SU-DHL-6 (cell line): ENCODE measurements around the gene PPP1R12C.
"Not testable (repeated sequence)": the region's sequence is repeated elsewhere in the genome, so short reads cannot be mapped to it uniquely, and the experiment has no call there.

Experiments used
- H2AFZ ChIP-seq: fragments of 200-600 bp; sonication (generic); 2 replicates; pipeline ENCODE4 v1.6.1; 2014; ENCODE audit warnings: low read depth, mild to moderate bottlenecking, moderate library complexity, mixed read lengths, antibody characterized with exemption, low read length; ENCODE audit not compliant: severe bottlenecking
- H3F3A ChIP-seq: fragments of 200-600 bp; shearing (Covaris generic); 2 replicates; pipeline ENCODE4 v1.6.0; 2016; ENCODE audit warnings: antibody characterized with exemption, mild to moderate bottlenecking; ENCODE audit not compliant: insufficient read depth
- H3K27ac ChIP-seq: fragments of 200-600 bp; sonication (generic); 2 replicates; pipeline ENCODE4 v1.5.1; 2016; ENCODE audit warnings: low read depth, mild to moderate bottlenecking, low read length, moderate library complexity, mixed read lengths
- H3K27me3 ChIP-seq: fragments of 200-600 bp; sonication (generic), shearing (Covaris generic); 2 replicates; pipeline ENCODE4 v1.6.0; 2014; ENCODE audit warnings: mild to moderate bottlenecking, low read length
- H3K36me3 ChIP-seq: fragments of 200-600 bp; sonication (generic); 2 replicates; pipeline ENCODE4 v1.6.1; 2014; ENCODE audit warnings: mild to moderate bottlenecking, low read length, mixed read lengths
- H3K4me2 ChIP-seq: fragments of 300-600, 200-600 bp; shearing (Covaris generic), sonication (generic); 2 replicates; pipeline ENCODE4 v1.6.0; 2014; ENCODE audit warnings: low read length, low read depth, mild to moderate bottlenecking; ENCODE audit not compliant: poor library complexity, severe bottlenecking
- H3K4me3 ChIP-seq: fragments of 200-600 bp; sonication (generic); 2 replicates; pipeline ENCODE4 v1.5.1; 2014; ENCODE audit warnings: antibody characterized with exemption, low read length, mild to moderate bottlenecking, mixed read lengths; ENCODE audit not compliant: insufficient read depth, poor library complexity, severe bottlenecking
- H3K79me2 ChIP-seq: fragments of 200-600 bp; sonication (generic); 2 replicates; pipeline ENCODE4 v1.6.1; 2014; ENCODE audit warnings: mild to moderate bottlenecking, low read length, moderate library complexity; ENCODE audit not compliant: insufficient read depth
- H3K9ac ChIP-seq: fragments of 200-600 bp; sonication (generic); 2 replicates; pipeline ENCODE4 v1.7.0; 2014; ENCODE audit warnings: mild to moderate bottlenecking, low read length
- H3K9me2 ChIP-seq: fragments of 200-600 bp; sonication (generic); replicated peaks from 2 replicates; pipeline ENCODE4 v1.6.1; 2014; ENCODE audit warnings: low read length; ENCODE audit not compliant: insufficient read depth
- H3K9me3 ChIP-seq: fragments of 200-600 bp; sonication (generic); 2 replicates; pipeline ENCODE4 v1.6.1; 2014; ENCODE audit warnings: low read length, mixed read lengths; ENCODE audit not compliant: insufficient read depth
- H4K20me1 ChIP-seq: fragments of 200-600 bp; sonication (generic); 2 replicates; pipeline ENCODE4 v1.6.1; 2014; ENCODE audit warnings: low read depth, mild to moderate bottlenecking, antibody characterized with exemption, low read length, moderate library complexity, mixed read lengths
- CTCF ChIP-seq: fragments of 200-600 bp; sonication (generic); IDR thresholded peaks from one replicate; pipeline ENCODE4 v1.5.1; 2017; ENCODE audit warnings: antibody characterized with exemption, mild to moderate bottlenecking, low read length, moderate library complexity; ENCODE audit not compliant: insufficient read depth, poor library complexity, severe bottlenecking
- EZH2phosphoT487 ChIP-seq: fragments of 200-600 bp; sonication (generic), shearing (Covaris generic); conservative IDR thresholded peaks from 2 replicates; pipeline ENCODE4 v1.6.1; 2018; ENCODE audit warnings: mild to moderate bottlenecking, antibody characterized with exemption, low read length, moderate library complexity, mixed read lengths

Gene PPP1R12C

DNA sequence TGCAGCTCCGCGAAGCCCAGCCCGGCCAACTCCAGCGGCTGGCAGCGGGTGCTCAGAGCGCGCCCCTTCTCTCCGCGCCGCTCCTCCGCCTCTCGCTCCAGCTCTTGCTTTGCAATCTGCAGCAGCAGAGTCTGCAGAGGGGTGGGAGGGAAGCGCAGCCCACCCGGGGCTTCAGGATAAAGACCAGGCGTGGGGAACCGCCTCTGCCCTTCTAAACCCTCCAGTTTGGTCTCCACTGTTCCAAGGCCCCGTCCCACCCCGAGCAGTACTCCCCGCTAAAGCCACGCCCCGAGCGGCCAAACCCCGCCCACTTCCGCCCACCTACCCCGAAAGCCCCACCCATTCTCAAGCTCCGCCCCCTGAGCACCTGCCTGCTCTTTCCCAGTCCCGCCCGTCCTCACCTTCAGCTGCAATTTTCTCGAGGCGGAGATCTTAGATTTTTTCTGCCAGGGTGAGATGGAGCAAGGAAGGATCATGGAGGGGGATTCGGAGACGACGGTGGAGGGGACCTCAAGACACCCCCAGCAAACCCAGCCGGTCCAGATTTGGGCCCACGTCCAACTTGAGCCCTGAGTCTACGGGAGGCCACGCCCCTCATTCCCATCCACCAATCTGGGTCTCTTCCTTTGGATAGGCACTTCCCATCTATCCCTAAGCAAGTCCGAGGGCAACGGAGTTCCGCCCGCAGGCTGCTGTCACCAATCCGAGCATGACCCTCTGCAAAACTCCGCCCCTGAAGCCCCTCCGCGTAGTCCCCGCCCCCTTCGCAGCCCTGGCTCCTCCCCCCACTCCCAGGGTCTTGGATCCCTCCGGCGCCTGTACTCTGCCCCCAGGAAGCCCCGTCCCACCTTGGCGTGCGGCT is 39.0 kb upstream of the PPP1R12C start:
- Histone ChIP-seq H3K27me3 (no peaks in the 10 kb centered on the region), H3K4me3 (no peak overlapping the region), H3K4me2 (no peak overlapping the region), H3K9me3 (no peaks in the 10 kb centered on the region), H3K27ac (no peak overlapping the region), H4K20me1 (no peaks in the 10 kb centered on the region), H2AFZ (no peak overlapping the region), H3K9me2 (no peaks in the 10 kb centered on the region), H3K9ac (no peak overlapping the region), H3K79me2 (no peaks in the 10 kb centered on the region), H3K36me3 (no peaks in the 10 kb centered on the region), H3F3A (peaks cover 4% of the 10 kb centered on the region; the same call in 1 of the 2 replicates)
- no peak for TF ChIP-seq EZH2phosphoT487

- not testable (repeated sequence) for H2AFZ ChIP-seq, H3K27me3 ChIP-seq, H3K4me3 ChIP-seq, H3K9ac ChIP-seq, H3K27ac ChIP-seq, H3F3A ChIP-seq, H3K79me2 ChIP-seq, H4K20me1 ChIP-seq, H3K36me3 ChIP-seq, H3K9me3 ChIP-seq, H3K4me2 ChIP-seq, H3K9me2 ChIP-seq
Observed at GRCh38 chr19:55155784-55156183, 38.3 kb upstream of the PPP1R12C start.

DNA sequence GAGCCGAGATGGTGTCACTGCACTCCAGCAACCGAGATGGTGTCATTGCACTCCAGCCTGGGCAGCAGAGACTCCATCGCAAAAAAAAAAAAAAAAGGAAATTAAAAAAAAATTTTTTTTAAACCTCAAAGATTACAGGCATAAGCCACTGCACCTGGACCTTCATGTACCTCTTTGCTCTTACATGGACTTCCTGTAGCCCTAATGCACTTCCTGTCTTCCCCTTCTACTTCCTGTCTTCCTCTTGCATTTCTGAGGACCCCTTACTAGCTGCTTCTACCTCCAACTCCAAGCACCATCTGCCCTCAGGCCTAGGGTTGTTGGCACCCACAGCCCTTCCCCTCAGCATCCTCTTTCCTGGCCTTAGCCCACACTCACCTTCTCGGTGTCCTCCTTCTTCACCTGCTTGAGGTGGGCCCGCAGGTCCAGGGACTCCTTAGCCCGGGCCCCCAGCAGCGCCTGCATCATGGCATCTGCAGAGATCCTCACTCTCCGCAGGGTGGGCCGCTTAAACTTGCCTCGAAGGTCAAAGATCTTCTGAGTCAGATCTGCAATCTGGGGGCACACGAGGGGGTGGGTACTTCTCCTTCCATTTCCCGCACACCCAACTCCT is 36.3 kb upstream of the PPP1R12C start:
- Histone ChIP-seq H3K9me2 (no peaks in the 10 kb centered on the region), H3K4me3 (no peak overlapping the region), H3K27ac (no peak overlapping the region), H3K4me2 (no peak overlapping the region), H3K9me3 (no peaks in the 10 kb centered on the region), H3K27me3 (no peaks in the 10 kb centered on the region), H4K20me1 (no peaks in the 10 kb centered on the region), H3K36me3 (no peaks in the 10 kb centered on the region), H3F3A (peaks cover 4% of the 10 kb centered on the region; the same call in 1 of the 2 replicates), H3K79me2 (no peaks in the 10 kb centered on the region), H3K9ac (no peak overlapping the region), H2AFZ (peak overlapping the region; percentile 75)
- TF ChIP-seq EZH2phosphoT487 (no peak), CTCF (no peak)

- Histone ChIP-seq H3K4me3 (no peak overlapping the region), H3K9me3 (no peaks in the 10 kb centered on the region), H3K9ac (no peak overlapping the region), H2AFZ (peak overlapping the region; percentile 84), H3K4me2 (no peak overlapping the region), H3F3A (peaks cover 4% of the 10 kb centered on the region; the same call in 1 of the 2 replicates), H4K20me1 (no peaks in the 10 kb centered on the region), H3K9me2 (no peaks in the 10 kb centered on the region), H3K27ac (peak overlapping the region; percentile 13; the same call in 1 of the 2 replicates), H3K36me3 (no peaks in the 10 kb centered on the region), H3K27me3 (no peaks in the 10 kb centered on the region), H3K79me2 (no peaks in the 10 kb centered on the region)
- TF ChIP-seq EZH2phosphoT487 (no peak), CTCF (no peak)
Observed at GRCh38 chr19:55152017-55152416, 34.6 kb upstream of the PPP1R12C start.
